ENCODE results near the gene GOLGA8B.
"Not testable (repeated sequence)": the region's sequence is repeated elsewhere in the genome, so short reads cannot be mapped to it uniquely, and the experiment has no call there.

Gene GOLGA8B, protein sequence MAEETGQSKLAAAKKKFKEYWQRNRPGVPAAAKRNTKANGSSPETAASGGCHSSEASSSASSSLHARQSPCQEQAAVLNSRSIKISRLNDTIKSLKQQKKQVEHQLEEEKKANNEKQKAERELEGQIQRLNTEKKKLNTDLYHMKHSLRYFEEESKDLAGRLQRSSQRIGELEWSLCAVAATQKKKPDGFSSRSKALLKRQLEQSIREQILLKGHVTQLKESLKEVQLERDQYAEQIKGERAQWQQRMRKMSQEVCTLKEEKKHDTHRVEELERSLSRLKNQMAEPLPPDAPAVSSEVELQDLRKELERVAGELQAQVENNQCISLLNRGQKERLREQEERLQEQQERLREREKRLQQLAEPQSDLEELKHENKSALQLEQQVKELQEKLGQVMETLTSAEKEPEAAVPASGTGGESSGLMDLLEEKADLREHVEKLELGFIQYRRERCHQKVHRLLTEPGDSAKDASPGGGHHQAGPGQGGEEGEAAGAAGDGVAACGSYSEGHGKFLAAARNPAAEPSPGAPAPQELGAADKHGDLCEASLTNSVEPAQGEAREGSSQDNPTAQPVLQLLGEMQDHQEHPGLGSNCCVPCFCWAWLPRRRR

DNA sequence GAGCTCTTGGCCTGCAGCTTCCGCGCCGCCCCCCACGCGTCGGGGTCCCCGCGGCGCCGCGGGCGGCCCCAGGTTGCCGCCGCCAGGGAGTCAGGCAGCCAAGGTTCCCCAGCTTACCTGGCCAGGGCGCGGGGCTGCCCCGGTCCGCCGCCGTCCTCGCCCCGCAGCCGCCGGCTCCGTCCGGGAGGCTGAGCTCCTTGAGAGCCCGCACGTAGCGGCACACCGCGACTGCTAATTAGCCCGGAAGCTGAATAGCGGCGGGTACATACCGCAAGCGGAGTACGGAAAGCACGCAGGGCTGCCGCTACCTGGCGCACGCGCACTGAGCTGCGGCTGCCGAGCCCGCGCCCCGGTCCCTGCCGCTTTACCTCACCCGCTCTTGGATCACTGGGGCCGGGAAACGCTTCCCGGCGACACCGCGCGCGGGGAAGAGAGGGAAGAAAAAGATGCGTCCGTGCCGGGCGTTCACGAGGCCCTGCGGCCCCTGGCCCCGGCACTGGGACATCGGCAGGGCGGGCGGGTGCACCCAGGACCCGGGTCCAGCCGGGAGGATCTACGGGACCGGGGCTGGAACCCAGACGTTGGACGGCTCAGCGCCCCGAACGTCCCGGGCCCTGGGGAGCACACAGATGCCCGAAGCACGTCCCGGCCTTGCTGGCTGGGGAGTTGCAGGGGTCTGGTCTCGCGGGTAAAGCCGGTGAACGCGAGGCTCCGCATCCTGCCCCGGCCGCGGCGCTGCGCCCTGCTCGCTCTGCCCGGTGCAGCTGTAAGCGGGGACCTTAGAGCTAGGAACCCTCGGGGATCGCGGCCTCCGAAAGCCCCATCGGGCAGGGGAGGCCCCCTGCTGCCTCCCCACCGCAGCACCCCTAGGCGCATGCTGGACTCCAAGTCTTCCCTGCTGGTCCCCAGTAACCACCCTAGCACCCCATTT is at the start of gene GOLGA8B:
Gene GOLGA8B (minus strand): TSS at position 253 of the 931 bp plus-strand sequence. CDS start 47,739 bp downstream, outside the sequence.
- FAIRE-seq: no peak

DNA sequence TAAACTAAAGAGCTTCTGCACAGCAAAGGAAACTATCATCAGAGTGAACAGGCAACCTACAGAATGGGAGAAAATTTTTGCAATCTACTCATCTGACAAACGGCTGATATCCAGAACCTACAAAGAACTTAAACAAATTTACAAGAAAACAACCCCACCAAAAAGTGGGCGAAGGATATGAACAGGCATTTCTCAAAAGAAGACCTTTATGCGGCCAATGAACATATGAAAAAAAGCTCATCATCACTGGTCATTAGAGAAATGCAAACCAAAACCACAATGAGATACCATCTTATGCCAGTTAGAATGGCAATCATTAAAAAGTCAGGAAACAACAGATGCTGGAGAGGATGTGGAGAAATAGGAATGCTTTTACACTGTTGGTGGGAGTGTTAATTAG is 49.7 kb upstream of the GOLGA8B start:
- FAIRE-seq: not testable (repeated sequence)

DNA sequence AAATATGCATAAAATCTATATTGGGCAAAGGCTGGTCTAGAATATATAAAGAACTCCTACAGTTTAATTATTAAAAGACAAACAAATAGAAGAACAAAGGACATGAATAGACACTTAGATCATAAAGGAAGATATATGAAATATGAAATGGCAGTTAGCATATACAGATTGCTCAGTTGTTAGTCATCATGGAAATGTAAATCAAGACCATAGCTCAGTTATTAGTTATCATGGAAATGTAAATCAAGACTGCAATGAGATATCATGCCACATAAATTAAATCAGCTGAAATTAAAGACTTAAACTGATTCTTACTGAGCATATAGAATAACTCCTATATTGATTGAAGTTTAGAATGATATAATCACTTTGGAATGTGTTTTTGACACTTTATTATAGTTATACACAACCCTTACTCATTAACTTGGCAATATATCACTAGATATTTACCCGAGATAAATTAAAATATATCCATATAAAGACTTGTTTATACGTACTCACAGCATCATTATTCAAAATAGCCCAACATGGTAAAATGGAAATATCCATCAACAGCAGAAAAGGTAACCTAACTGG is 45.2 kb upstream of the GOLGA8B start:
- FAIRE-seq: no peak

DNA sequence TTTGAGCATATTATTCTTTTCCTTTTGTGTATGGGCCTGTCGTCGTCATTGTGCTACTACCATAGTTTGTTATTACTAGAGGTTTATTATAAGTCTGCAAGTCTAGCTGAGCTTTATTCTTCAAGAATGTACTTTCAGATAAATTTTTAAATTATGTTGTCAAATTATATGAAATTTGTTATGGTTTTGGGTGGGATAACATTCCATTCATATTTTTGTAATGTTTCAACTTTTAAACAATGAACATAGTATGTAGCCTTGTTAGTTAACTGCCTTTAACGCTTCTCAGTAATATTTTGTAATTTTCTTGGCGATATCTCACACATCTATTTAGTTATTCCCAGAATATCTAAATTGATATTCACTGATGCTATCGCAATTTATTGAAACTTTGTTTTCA is 41.6 kb upstream of the GOLGA8B start:
- FAIRE-seq: no peak

DNA sequence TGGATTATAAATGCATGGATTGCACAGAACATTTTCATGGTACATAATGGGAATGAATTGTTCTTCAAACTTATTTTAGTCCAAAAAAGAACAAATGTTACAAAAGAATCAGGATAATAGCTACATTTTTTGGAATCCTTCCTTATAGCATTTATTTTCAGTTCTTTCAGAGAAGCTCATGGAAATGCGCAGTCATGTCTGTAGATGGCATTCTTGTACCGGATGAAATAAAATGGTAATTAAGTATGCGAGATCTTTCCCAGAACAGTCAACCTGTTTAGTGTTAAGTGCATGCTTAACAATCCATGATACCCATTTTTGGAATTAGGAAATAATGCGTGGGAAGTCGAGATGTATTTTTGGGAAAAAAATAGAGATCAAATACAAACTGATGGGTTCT is 38.2 kb upstream of the GOLGA8B start:
- peak; percentile 96 for FAIRE-seq

DNA sequence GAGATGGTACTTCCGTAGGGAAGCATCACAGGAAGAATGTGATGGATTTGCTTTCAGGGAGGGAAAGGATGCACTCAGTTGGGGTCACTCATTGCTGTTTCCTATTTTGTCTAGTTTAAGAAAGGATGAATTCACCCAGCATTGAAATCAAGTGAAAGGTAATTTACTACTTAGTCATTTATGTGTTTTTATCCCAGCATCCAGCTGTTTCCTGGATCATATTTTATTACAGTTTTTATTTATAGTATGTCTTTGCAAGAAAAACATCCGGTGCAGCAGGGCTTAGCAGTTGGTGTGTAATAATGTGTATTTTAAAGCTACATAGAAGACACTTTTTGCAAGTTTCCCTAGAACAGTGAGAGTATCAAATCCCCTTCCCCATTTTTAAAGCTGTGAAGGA is 37.4 kb upstream of the GOLGA8B start:
- peak; percentile 77 for FAIRE-seq

DNA sequence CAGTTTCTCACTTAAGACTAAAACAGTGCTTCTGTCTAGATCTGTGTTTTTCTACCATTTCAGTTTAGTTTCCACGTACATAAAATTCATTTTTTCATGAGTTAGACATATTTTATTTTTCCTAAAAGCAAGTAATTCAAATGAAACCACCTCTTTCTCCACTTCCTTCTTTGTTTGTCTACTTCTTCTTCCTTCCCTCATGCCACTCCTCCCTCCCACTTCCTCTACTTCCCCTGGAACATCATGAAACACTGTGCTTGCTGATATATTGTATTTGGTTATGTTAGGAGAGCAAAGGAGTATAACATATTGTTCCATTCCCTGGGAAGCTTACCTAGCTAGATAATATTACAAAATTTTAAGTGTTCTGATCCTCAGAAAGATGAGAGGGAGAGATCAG is 36.7 kb upstream of the GOLGA8B start:
- no peak for FAIRE-seq

DNA sequence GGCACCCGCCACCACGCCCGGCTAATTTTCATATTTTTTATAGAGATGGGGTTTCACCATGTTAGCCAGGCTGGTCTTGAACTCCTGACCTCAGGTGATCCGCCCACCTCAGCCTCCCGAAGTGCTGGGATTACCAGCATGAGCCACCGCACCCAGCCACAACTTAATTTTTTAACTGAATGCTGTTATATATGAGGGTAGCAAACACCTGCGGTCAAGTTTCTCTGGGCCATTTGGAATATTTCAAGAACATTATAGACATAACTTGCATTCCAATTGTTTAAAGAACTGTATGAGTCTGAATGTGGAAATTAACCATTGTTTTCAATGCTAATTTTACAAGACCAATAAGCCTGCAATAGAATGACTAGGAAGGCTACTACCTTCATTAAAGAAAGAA is 35.7 kb upstream of the GOLGA8B start:
- FAIRE-seq: no peak

DNA sequence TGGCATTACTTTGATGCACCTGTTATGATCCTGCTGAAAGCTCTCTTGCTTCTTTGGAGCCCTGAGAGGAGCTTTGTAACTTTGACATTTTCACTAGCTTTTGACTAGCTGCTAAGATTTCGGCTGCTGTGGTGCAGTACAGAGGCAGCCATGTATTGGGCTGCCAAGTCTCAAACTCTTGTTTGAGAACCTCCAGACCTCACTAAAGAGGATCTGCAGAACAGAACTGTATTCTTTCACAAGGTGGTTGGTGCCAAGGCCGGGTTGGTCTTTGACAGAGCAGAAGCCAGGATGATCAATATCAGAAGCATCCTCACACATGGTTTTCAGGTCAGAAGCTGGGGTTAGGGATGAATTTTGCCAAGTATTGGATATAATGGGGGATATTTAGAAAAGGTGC is 34.6 kb upstream of the GOLGA8B start:
- no peak for FAIRE-seq

DNA sequence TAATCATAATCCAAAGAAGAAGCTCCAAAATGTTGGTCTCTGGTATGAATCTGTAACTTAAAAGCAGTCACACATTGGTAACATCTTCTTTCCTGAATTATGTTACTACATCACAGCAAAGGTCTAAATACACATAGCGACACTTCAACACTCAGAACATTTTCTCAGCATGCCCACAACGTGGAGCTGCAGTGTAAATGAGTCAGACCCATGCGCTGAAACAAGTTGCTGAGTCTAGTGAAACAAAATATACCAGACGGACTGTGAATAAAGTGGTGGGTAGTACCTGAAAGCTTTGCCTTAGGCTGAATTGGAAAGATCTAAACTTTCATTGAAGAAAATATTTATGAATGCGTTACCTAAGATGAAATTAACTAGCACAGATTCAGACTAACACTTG is 33.2 kb upstream of the GOLGA8B start:
- FAIRE-seq: peak; percentile 94

DNA sequence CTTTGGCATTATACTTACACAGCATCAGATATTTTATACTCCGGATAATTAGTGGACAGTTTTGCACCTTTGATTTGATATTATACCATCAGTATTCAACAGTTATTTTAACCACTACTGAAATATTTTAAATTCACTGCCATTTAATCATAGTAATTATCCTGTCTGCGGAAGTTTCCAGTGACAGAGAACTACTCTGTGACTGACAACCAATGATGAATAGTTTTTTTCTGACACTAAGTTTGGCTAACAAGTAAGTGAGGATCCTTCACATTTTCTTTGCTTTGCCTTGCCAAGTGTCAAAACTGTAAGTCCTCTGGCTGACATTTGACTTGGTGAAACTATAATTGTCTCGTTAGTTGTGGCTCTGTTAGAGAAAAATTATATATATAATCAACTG is 30.5 kb upstream of the GOLGA8B start:
- no peak for FAIRE-seq

DNA sequence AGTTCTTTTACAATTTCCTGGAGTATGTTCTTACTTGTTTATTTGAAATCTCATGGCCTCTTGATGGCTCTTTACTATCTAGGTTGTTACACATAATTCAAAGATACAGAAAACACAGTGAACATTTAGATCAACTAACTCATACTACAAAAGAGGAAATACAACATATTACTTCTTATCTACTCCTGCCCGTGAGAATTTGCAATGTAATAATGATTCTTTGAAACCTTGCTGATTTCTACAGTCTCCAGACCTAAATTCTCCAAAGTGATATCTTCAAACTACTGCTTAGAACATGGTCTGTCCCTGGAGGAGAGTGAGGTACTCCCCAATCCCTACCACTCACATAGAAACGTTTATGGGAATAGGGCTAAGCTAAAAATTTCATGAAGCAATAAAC is 29.9 kb upstream of the GOLGA8B start:
- peak; percentile 96 for FAIRE-seq

DNA sequence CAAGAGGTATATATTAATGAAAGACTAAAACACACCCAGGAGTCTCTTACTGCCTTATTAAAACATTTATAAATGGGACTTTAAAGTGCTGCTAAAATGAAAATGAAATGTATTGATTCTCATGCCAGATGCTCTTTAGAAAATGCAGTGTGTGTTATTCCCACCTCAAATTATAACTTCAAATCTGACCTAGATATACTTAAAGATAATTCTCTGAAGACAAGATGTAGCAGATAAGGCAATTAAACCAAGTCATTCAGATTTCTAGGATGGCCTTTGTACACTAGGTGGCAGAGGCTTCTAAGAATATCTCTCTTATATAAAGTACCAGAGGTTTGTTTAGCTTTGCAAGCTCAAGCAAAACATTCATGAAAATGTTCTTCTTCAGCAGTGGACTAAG is 26.9 kb upstream of the GOLGA8B start:
- FAIRE-seq: peak; percentile 94

DNA sequence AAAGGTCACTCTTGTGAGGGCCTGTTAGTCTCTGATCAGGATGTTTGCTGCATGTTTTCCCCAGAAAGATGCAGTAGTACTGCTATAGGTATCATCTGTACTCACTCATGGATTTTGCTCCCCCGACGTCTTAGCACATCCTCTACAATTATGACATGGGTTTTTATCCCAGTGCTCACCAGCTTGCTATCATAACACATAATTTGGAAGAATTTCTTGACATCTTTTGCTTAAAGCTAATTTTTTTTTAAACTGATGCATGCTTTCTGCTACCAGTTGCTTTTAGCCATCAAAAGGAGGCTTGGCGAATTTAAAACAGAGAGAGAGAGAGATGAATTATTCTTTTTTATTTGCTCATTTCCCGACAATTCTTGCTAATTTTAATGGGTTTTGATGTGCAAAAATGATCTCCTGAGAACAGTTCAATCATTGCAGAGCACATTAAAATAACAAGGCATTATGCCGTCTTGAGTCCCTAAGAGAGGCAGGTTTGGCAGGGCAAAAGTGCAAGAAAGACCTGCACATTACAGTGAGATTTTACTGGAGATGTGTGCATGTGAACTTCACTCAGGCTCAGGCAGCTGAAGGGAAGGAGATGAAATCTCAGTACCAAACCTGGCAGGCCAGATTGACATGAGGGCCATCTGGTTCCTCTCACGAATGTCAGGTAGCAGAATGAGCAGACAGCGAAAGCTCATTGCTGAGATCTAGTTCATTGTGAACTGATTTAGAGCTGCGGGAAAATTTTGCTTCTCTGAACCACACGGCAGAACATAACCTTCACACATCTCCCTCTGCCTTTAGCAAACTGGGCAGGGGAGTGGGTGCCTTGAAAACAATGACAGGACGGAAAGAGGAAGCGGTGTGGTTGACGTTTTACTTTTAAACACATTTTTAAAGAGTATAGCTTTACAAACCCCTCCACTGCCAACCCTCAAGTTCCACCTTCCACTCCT is 25.9 kb upstream of the GOLGA8B start:
- FAIRE-seq: peak; percentile 92

DNA sequence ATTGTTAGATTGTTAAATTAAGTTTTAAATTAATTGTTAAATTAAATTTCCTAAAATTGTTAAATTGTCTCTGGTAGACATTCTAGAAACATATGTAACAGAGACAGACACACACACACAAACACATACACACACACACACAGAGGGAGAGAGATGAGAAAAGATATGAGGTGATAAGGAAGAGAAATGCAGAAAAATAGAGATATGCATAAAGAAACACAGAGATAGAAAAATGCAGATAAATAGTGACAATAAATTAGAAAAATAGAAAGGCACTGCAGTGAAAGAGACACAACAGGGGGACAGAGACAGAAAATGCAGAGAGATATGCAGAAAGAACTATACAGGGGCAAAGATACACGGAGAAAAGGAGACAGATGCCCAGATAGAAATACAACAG is 25.1 kb upstream of the GOLGA8B start:
- FAIRE-seq: no peak

DNA sequence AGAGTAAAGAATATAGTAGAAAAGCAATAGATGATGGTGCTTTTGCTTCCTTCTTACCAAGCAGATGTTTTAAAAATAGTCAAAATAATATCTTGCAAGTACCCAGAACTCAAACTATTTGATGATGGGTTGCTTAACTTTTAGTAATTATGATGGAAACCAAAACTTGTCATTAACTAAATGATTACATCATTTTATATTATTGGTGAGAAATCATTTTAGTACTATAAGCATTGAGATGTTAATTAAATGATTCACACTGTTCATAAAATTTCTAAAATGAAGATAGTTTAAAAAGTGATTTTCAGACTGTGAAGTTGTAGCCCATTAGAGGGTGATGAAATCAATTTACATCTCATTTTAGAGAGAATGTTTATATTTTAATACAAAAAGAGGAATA is 24.4 kb upstream of the GOLGA8B start:
- peak; percentile 43 for FAIRE-seq

DNA sequence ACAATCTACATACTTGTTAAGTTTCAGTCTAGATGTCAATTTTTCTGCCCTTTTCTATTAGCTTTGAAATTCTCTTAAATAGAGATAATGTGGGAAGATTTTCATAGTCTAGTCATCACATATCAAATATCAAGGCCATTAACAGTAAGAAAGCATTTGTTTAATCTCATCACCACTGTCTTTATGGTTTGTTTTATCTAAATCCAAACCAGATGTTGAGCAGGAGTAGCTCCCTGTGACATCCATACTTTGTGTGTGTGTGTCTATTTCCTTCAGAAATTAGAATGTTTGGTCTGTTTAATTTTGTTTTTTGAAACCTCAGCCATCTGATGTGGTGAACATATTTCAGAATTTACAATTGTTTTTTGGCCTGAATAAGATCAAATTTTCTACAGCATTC is 23.1 kb upstream of the GOLGA8B start:
- no peak for FAIRE-seq

DNA sequence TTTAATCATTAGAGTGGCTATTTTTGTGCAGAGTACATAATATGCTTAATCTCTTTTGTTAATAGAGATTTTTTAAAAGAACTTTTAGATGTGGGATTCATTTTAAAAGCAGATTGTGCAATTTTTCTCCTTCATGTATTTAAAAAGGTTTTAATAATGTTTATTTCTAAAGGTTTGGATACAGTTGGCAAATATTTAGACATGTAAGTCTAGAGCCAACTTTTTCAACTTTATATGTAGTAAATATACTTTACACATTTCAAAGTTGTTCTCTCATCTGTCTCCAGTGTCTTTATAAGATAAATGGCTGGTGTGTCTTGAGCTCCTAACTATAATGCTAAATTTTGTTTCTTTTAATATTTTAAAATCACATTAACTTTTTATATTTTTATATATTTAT is 22.7 kb upstream of the GOLGA8B start:
- FAIRE-seq: no peak

DNA sequence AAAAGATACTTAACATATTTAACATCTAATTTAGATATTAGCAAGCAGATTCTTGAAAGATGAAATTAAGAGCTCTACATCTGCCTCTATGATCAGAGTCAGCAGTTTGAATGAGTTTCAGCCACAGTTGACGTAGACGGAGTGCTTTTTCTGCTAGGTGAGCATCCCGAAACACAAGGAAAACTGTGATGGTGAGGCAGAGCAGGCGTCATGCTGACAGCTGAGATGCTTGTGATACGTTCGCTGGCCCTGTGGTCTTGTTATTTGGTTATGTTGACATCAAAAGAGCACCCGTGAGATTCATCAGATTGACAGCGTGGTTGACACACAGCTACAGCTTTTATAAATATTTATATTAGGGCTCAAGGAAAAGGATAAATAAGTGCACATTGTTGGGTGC is 19.6 kb upstream of the GOLGA8B start:
- no peak for FAIRE-seq

DNA sequence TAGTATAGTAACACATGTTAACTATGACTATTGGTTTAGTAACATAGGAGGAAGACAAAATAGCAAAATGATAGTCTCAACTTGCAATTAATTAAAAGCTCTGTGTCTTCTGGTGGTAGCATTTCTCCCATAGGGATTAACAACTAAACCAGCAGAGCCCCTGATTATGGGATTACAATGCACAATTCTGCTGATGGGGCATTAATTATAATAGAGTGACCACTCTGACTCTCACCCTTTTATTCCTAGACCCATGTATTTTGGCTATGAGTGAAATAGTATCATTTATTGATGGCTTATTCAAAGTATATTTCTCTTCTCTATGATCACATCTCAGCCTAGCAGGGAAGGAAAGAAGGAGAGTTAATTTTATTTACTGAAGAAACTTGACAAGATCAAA is 17.5 kb upstream of the GOLGA8B start:
- FAIRE-seq: no peak

DNA sequence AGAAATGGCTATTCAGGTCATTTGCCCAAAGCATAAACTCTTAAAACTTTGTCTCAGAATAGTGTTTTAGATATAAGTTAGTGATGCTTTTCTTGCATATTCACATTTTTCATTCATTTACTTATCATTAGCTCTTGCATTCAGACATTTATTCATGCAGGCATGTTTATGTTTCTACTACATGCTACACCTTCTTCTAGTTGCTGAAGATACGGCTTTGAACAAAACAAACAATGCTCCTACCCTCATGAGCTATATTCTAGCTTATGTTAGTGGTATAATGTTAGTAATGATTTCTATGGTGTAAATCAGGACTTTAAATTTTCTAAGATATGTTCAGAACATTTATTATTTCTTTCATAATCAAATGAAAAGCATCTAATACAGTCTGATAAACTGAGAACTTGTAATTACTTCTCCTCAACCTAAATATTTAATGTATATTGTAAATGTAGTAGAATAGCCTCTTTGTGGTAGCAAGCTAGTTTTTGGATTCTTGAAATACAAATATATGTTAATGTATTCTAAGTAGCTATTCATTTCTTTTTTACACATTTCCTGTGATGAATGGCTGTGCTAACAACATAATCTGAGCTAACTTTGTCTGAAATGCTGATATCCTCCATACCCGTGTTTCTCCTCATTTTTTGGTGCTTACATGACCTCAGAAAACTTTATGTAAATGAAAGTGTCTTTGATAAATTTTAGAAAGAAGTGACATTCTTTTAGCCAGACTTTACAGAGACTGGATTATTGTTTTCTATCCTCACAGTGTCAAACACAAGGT is 15.5 kb upstream of the GOLGA8B start:
- peak; percentile 7 for FAIRE-seq
